GM19193 (cell line): ENCODE data around the gene MESP2.

Experiments
- POLR2A ChIP-seq: IDR thresholded peaks from 4 replicates; pipeline ENCODE4 v1.6.1; 2011; ENCODE audit not compliant: insufficient read depth, insufficient read length; ENCODE audit errors: extremely low read depth

MESP2 gene

GRCh38 chr15:89766357-89767311 lies 9.5 kb upstream of the MESP2 start:
- no peak for TF ChIP-seq POLR2A

- TF ChIP-seq POLR2A: no peak
Measured at GRCh38 chr15:89767411-89767915, 8.7 kb upstream of the MESP2 start.

GRCh38 chr15:89768071-89768500 lies 8.0 kb upstream of the MESP2 start:
- no peak for TF ChIP-seq POLR2A

GRCh38 chr15:89769366-89769765 lies 6.8 kb upstream of the MESP2 start:
- TF ChIP-seq POLR2A: no peak

GRCh38 chr15:89770041-89770440 lies 6.1 kb upstream of the MESP2 start:
- TF ChIP-seq POLR2A: no peak

- TF ChIP-seq POLR2A: no peak
Measured at GRCh38 chr15:89772932-89773583, 3.1 kb upstream of the MESP2 start.

- TF ChIP-seq POLR2A: no peak
Measured at GRCh38 chr15:89774492-89774891, 1.6 kb upstream of the MESP2 start.

- no peak for TF ChIP-seq POLR2A
Measured at GRCh38 chr15:89775815-89776214, 317 bp upstream of the MESP2 start.

GRCh38 chr15:89777073-89777751 lies 1.1 kb downstream of the MESP2 start:
- no peak for TF ChIP-seq POLR2A

- TF ChIP-seq POLR2A: no peak
Measured at GRCh38 chr15:89777782-89778380, 1.7 kb downstream of the MESP2 start.

- no peak for TF ChIP-seq POLR2A
Measured at GRCh38 chr15:89778861-89779260, 2.7 kb downstream of the MESP2 start.

- no peak for TF ChIP-seq POLR2A
Measured at GRCh38 chr15:89780601-89781000, 4.5 kb downstream of the MESP2 start.

- peak; percentile 30 for TF ChIP-seq POLR2A
Measured at GRCh38 chr15:89781055-89781454, 4.9 kb downstream of the MESP2 start.

GRCh38 chr15:89781891-89782618 lies 5.9 kb downstream of the MESP2 start:
- no peak for TF ChIP-seq POLR2A
